BLaER1 (cell line): ENCODE results near the gene RIMS4.

Source experiments
- H3K27ac ChIP-seq: shearing (Covaris generic); formaldehyde crosslinking; 2 replicates; pipeline ENCODE4 v1.8.1; 2022
- H3K27me3 ChIP-seq: shearing (Covaris generic); formaldehyde crosslinking; 2 replicates; pipeline ENCODE4 v1.8.1; 2022
- H3K36me3 ChIP-seq: shearing (Covaris generic); formaldehyde crosslinking; 2 replicates; pipeline ENCODE4 v1.8.1; 2022
- H3K4me1 ChIP-seq: shearing (Covaris generic); formaldehyde crosslinking; 2 replicates; pipeline ENCODE4 v1.8.1; 2022
- H3K4me2 ChIP-seq: shearing (Covaris generic); formaldehyde crosslinking; 2 replicates; pipeline ENCODE4 v1.8.1; 2022
- H3K4me3 ChIP-seq: shearing (Covaris generic); formaldehyde crosslinking; 2 replicates; pipeline ENCODE4 v1.8.1; 2022
- H3K9ac ChIP-seq: shearing (Covaris generic); formaldehyde crosslinking; 2 replicates; pipeline ENCODE4 v1.8.1; 2022
- H3K9me3 ChIP-seq: shearing (Covaris generic); formaldehyde crosslinking; 2 replicates; pipeline ENCODE4 v1.8.1; 2022
- H4K20me1 ChIP-seq: shearing (Covaris generic); formaldehyde crosslinking; 2 replicates; pipeline ENCODE4 v1.8.1; 2022
- Cebpa-rat ChIP-seq: shearing (Covaris generic); IDR thresholded peaks from 2 replicates; pipeline ENCODE4 v1.8.1; 2022

The RIMS4 gene

DNA sequence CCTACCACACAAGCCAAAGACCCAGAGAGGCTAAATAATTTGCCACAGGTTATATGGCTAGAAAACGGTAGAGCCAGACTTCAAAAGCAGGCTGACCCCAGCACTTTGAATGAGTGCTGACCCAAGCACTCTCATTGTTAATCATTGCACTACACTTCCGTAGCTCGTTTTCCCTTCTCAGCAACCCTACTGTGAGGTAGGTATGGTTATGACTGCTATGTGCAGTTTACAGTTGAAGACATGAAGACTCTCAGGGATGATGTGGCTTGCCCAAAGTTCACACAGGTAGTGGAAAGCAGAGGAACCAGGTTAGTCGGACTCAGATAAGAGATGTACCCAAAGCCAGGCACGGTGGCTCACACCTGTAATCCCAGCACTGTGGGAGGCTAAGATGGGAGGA lies 33.5 kb upstream of the RIMS4 start:
- Histone ChIP-seq H3K27me3 (no peaks in the 10 kb centered on the region), H3K4me2 (no peak overlapping the region), H3K36me3 (no peaks in the 10 kb centered on the region), H3K9ac (no peak overlapping the region), H3K4me1 (no peaks in the 10 kb centered on the region), H3K4me3 (no peak overlapping the region), H3K27ac (no peak overlapping the region), H3K9me3 (no peaks in the 10 kb centered on the region), H4K20me1 (no peaks in the 10 kb centered on the region)
- no peak for TF ChIP-seq Cebpa-rat

DNA sequence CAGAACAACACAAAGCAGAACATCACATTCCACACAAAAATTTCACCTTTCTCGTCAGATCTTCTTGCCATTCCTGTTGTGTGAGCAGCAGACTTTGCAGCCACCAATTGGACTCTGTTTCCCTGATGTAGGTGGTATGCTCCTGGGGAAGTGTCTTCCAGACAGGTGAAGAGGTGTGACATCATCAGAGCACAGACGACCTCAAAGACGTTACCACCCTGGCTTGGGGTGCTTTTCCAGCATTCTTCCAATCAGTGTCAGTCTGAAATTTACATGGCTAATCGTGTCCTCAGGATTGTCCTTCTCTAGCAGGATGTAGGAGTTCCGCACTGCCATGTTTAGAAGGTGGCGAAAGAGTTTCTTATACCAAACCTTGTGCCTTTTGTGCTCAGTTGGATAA lies 31.6 kb upstream of the RIMS4 start:
- no peak overlapping the region for H3K27ac ChIP-seq
- no peaks in the 10 kb centered on the region for H3K36me3 ChIP-seq
- no peak overlapping the region for H3K4me3 ChIP-seq
- no peak overlapping the region for H3K4me2 ChIP-seq
- no peak for TF ChIP-seq Cebpa-rat
- no peaks in the 10 kb centered on the region for H3K9me3 ChIP-seq
- H3K4me1 ChIP-seq, result no peaks in the 10 kb centered on the region
- no peaks in the 10 kb centered on the region for H3K27me3 ChIP-seq
- H3K9ac ChIP-seq, result no peak overlapping the region
- no peaks in the 10 kb centered on the region for H4K20me1 ChIP-seq

DNA sequence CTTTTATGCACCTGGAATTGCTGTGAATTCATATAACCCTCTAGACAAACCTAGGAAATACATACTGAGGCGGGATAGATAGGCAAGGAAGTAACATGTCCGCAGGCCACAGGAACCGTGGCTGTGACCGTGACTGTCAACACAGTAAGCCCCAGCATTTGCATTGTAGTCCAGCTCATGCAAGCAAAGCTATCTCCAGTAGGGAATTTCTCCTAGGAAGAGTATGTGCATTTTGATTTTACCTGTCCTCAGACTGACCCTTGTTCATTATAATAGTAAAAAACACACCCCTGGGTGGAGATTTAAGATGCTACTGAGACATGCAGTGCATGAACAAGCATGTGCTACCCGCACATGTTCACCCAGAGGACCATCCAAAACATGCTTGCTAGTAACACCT lies 30.5 kb upstream of the RIMS4 start:
- Histone ChIP-seq H3K36me3 (no peaks in the 10 kb centered on the region), H4K20me1 (no peaks in the 10 kb centered on the region), H3K9me3 (no peaks in the 10 kb centered on the region), H3K27me3 (no peaks in the 10 kb centered on the region), H3K4me3 (no peak overlapping the region), H3K9ac (no peak overlapping the region), H3K27ac (no peak overlapping the region), H3K4me2 (no peak overlapping the region), H3K4me1 (no peaks in the 10 kb centered on the region)
- no peak for TF ChIP-seq Cebpa-rat

DNA sequence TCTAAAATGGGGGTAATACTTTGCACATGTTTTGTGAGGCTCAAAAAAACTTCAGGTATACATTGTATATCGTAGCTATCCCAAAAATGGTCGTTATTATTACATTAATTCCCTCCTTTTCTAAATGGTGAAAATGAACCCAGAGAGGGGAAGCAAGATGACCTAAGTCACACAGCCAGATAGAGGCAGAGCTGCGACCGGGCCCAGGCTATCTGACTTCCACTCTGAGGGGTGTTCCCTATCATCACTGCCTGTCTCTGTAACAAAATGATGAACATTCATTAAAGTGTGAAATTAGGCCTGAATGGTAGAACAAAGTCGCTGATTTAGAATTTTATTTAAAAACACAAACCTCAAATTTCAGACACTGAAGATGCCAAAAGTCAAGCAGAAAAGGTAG lies 29.1 kb upstream of the RIMS4 start:
- Histone ChIP-seq H3K36me3 (no peaks in the 10 kb centered on the region), H3K4me1 (no peaks in the 10 kb centered on the region), H3K9ac (no peak overlapping the region), H4K20me1 (no peaks in the 10 kb centered on the region), H3K9me3 (no peaks in the 10 kb centered on the region), H3K4me3 (no peak overlapping the region), H3K27me3 (no peaks in the 10 kb centered on the region), H3K4me2 (no peak overlapping the region), H3K27ac (no peak overlapping the region)
- TF ChIP-seq Cebpa-rat, result no peak

DNA sequence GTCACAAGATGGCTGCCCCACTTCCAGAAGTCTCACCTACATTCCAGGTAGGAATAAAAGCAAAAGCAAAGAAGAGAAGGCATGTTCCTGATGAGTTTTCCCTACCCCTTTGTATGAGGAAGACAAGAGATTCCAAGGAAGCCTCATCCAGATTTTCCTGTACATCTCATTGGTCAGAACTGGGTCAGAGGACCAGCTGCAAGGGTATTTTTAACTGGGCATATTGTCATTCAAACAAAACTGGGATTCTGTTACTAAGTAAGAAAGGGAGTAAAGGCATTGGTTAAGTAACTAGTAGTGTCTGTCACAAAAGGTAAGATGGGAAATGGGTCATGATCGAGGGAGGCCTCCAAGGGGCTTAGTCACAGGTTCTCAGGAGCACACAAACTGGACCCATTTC lies 28.2 kb upstream of the RIMS4 start:
- no peak for TF ChIP-seq Cebpa-rat
- Histone ChIP-seq H3K27me3 (no peaks in the 10 kb centered on the region), H3K9ac (no peak overlapping the region), H3K36me3 (no peaks in the 10 kb centered on the region), H3K27ac (no peak overlapping the region), H3K9me3 (peaks cover 4% of the 10 kb centered on the region; the same call in 1 of the 2 replicates), H4K20me1 (no peaks in the 10 kb centered on the region), H3K4me2 (no peak overlapping the region), H3K4me1 (no peaks in the 10 kb centered on the region), H3K4me3 (no peak overlapping the region)

DNA sequence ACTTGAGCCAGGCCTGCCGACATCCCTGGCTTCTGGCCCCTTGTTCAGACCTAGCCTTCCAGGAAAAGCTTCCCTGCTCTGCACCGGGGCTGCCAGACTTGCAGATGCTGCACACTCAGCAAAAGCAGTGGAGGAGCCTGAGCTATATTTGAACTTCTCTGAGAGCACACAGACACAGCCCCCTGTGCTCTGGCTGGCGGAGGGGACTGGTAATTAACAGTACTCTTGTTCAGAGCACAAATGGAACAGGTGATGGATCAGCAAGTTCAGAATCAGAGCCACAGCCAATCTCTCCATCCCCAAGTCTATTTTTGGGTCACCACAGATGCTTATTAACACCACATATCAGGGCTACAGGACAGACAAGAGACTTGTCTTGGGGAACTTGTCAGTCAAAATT lies 27.6 kb upstream of the RIMS4 start:
- no peak overlapping the region for H3K4me2 ChIP-seq
- H3K9me3 ChIP-seq, result peaks cover 6% of the 10 kb centered on the region; the same call in 1 of the 2 replicates
- no peak overlapping the region for H3K27ac ChIP-seq
- no peaks in the 10 kb centered on the region for H4K20me1 ChIP-seq
- 0 out of 2 replicates have a peak, but pooled peaks cover 1% of the 10 kb centered on the region for H3K4me1 ChIP-seq
- H3K4me3 ChIP-seq, result no peak overlapping the region
- no peaks in the 10 kb centered on the region for H3K36me3 ChIP-seq
- no peak for TF ChIP-seq Cebpa-rat
- H3K9ac ChIP-seq, result no peak overlapping the region
- H3K27me3 ChIP-seq, result no peaks in the 10 kb centered on the region

DNA sequence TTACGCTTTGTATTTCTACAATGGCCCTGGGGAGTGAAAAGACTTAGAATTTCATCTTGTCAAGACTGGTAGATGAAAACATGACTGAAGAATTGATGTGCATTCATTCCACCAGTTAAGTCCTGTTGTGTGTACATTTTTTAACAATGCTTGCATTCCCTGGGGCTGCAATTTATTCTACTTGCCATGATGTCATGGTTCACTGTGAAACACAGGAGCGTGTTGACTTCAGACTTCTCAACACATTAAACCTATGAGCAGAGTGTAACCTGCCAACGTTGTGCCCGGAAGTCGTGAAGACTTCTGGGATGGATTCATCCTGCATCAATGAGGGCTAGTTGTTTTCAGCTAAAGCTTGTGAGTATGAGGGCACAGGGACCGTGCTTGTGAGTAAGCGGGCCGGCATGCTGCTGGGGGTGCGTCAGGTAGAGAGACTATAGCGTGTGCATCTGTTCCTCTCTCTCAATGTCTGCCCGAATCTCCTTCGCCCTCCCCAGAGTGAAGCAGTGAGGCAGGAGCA lies 26.3 kb upstream of the RIMS4 start:
- Histone ChIP-seq H4K20me1 (no peaks in the 10 kb centered on the region), H3K36me3 (no peaks in the 10 kb centered on the region), H3K4me3 (no peak overlapping the region), H3K4me2 (no peak overlapping the region), H3K27me3 (no peaks in the 10 kb centered on the region), H3K9ac (no peak overlapping the region), H3K4me1 (0 out of 2 replicates have a peak, but pooled peaks cover 4% of the 10 kb centered on the region), H3K9me3 (peaks cover 6% of the 10 kb centered on the region; the same call in 1 of the 2 replicates), H3K27ac (no peak overlapping the region)
- no peak for TF ChIP-seq Cebpa-rat

DNA sequence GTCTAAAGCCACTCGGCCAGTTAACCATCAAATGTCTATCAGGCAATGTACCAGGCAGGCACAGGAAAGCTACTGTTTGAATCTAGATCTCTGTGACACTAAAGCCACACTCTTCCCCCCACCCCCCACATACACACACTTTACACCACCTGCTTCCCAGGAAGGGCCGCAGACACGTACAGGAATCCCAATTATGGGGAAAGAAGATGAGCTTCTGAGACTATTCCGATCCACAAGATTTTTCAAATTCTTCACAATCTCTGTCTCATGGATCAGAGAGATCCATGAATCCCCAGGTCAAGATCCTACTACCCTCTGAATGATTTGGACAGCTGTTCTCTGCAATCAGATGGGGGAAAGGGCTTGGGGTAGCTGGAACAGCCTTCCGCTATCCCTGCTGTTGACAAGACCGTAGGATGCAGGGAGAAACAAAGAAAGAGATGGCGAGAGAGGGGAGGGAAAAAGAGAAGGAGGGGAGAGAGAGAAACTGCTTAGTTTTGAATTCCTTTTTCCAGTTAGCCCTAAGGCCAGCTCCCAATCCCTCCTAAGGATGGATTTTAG lies 25.4 kb upstream of the RIMS4 start:
- Histone ChIP-seq H3K4me1 (0 out of 2 replicates have a peak, but pooled peaks cover 4% of the 10 kb centered on the region), H3K4me3 (no peak overlapping the region), H3K27me3 (no peaks in the 10 kb centered on the region), H4K20me1 (no peaks in the 10 kb centered on the region), H3K9ac (no peak overlapping the region), H3K27ac (no peak overlapping the region), H3K4me2 (no peak overlapping the region), H3K36me3 (no peaks in the 10 kb centered on the region), H3K9me3 (peaks cover 6% of the 10 kb centered on the region; the same call in 1 of the 2 replicates)
- TF ChIP-seq Cebpa-rat, result no peak

DNA sequence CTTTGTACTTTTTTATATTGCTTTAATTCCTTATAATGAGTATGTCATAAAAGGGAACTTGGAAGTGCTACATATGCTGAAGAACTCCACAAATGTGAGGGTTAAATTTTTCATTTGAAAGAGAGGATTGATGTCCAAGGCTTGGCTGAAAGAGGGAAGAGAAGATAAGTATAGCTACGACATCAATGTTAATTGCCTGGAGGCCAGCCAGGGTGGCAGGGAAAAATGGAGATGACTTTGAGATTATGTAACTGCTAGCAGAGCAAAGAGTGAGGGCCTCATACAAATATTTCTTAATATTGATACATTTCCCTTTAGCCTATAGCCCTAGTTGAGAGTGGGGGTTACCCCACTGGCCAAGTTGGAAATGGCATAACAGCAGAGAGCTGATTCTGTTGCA lies 24.8 kb upstream of the RIMS4 start:
- Histone ChIP-seq H3K27me3 (no peaks in the 10 kb centered on the region), H3K4me3 (no peak overlapping the region), H3K36me3 (no peaks in the 10 kb centered on the region), H3K27ac (no peak overlapping the region), H3K9me3 (peaks cover 10% of the 10 kb centered on the region), H3K4me1 (0 out of 2 replicates have a peak, but pooled peaks cover 4% of the 10 kb centered on the region), H3K9ac (no peak overlapping the region), H3K4me2 (no peak overlapping the region), H4K20me1 (no peaks in the 10 kb centered on the region)
- no peak for TF ChIP-seq Cebpa-rat

DNA sequence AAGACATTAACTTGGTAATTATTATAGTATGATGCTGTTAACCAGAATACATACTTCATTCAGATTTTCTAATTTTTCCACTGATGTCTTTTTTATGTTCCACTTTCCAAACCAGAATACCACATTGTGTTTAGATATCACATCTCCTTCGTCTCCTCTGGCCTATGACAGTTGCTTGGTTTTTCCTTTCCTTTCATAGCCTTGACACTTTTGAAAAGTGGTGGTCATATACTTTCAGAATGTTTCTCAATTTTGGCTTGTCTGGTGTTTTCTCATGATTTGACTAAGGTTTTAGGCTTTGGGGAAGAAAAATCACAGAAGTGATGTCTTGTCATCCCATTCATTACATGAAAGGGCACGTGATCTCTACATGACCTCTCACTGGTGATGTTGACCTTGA lies 24.3 kb upstream of the RIMS4 start:
- Histone ChIP-seq H3K9me3 (peaks cover 10% of the 10 kb centered on the region), H3K27me3 (no peaks in the 10 kb centered on the region), H3K27ac (no peak overlapping the region), H3K36me3 (no peaks in the 10 kb centered on the region), H3K4me3 (no peak overlapping the region), H3K4me1 (0 out of 2 replicates have a peak, but pooled peaks cover 4% of the 10 kb centered on the region), H3K9ac (no peak overlapping the region), H3K4me2 (no peak overlapping the region), H4K20me1 (no peaks in the 10 kb centered on the region)
- TF ChIP-seq Cebpa-rat, result no peak

DNA sequence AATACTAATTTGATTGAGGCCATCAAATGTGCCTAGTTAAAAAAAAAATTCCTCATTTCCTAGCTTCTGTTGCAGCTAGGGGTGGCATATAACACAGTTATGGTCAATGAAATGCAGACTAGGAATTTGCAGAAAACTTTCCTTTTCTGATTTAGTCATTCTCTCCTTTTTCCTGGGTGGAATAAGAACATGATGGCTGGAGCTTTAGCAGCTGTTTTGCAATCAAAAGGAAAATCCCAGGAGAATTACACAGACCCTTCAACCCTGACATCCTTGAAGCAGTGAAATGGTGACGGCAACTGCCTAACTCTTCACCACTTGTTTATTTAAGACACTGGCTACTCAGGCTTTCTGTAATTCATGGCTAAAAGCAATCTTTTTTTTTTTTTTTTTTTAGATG lies 23.1 kb upstream of the RIMS4 start:
- H3K27me3 ChIP-seq, result no peaks in the 10 kb centered on the region
- no peak overlapping the region for H3K4me2 ChIP-seq
- H3K9ac ChIP-seq, result no peak overlapping the region
- 0 out of 2 replicates have a peak, but pooled peaks cover 4% of the 10 kb centered on the region for H3K4me1 ChIP-seq
- peaks cover 10% of the 10 kb centered on the region for H3K9me3 ChIP-seq
- no peaks in the 10 kb centered on the region for H4K20me1 ChIP-seq
- H3K36me3 ChIP-seq, result no peaks in the 10 kb centered on the region
- H3K4me3 ChIP-seq, result no peak overlapping the region
- H3K27ac ChIP-seq, result no peak overlapping the region
- TF ChIP-seq Cebpa-rat, result no peak
